ENCODE results near the gene ASPSCR1.

- TF ChIP-seq, protein P1, sequence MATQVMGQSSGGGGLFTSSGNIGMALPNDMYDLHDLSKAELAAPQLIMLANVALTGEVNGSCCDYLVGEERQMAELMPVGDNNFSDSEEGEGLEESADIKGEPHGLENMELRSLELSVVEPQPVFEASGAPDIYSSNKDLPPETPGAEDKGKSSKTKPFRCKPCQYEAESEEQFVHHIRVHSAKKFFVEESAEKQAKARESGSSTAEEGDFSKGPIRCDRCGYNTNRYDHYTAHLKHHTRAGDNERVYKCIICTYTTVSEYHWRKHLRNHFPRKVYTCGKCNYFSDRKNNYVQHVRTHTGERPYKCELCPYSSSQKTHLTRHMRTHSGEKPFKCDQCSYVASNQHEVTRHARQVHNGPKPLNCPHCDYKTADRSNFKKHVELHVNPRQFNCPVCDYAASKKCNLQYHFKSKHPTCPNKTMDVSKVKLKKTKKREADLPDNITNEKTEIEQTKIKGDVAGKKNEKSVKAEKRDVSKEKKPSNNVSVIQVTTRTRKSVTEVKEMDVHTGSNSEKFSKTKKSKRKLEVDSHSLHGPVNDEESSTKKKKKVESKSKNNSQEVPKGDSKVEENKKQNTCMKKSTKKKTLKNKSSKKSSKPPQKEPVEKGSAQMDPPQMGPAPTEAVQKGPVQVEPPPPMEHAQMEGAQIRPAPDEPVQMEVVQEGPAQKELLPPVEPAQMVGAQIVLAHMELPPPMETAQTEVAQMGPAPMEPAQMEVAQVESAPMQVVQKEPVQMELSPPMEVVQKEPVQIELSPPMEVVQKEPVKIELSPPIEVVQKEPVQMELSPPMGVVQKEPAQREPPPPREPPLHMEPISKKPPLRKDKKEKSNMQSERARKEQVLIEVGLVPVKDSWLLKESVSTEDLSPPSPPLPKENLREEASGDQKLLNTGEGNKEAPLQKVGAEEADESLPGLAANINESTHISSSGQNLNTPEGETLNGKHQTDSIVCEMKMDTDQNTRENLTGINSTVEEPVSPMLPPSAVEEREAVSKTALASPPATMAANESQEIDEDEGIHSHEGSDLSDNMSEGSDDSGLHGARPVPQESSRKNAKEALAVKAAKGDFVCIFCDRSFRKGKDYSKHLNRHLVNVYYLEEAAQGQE (IDR thresholded peaks at IDR 0.05; ENCODE audit: borderline replicate concordance) = no peak
- TF ChIP-seq, protein P1 (CRISPR knock-in tag; IDR thresholded peaks at IDR 0.05; ENCODE audit: low read depth) = no peak
- no peak for TF ChIP-seq ZZZ3 (IDR thresholded peaks at IDR 0.05)
- TF ChIP-seq, protein P2, sequence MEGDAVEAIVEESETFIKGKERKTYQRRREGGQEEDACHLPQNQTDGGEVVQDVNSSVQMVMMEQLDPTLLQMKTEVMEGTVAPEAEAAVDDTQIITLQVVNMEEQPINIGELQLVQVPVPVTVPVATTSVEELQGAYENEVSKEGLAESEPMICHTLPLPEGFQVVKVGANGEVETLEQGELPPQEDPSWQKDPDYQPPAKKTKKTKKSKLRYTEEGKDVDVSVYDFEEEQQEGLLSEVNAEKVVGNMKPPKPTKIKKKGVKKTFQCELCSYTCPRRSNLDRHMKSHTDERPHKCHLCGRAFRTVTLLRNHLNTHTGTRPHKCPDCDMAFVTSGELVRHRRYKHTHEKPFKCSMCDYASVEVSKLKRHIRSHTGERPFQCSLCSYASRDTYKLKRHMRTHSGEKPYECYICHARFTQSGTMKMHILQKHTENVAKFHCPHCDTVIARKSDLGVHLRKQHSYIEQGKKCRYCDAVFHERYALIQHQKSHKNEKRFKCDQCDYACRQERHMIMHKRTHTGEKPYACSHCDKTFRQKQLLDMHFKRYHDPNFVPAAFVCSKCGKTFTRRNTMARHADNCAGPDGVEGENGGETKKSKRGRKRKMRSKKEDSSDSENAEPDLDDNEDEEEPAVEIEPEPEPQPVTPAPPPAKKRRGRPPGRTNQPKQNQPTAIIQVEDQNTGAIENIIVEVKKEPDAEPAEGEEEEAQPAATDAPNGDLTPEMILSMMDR (IDR thresholded peaks at IDR 0.05 in 2 of 3, conservative IDR thresholded peaks at IDR 0.05 in 1 of 3; ENCODE audit: insufficient read depth in 2 of 3, low read depth in 1 of 3, low read length in 3 of 3) = no peak
- no peak for TF ChIP-seq NCOA4 (IDR thresholded peaks at IDR 0.05; ENCODE audit: partially characterized antibody)
- no peak for TF ChIP-seq EP300 (IDR thresholded peaks at IDR 0.05; ENCODE audit: low read length)
- TF ChIP-seq NRF1 (conservative IDR thresholded peaks at IDR 0.05 in 1 of 2, IDR thresholded peaks at IDR 0.05 in 1 of 2) = no peak
- no peak for TF ChIP-seq CHD2 (IDR thresholded peaks at IDR 0.05; ENCODE audit: low read depth, low read length)
Measured at GRCh38 chr17:81966343-81967243, 10.8 kb upstream of the ASPSCR1 start.

All from K562 (cell line).